Heart left ventricle (tissue), 16 donors: ENCODE data around the gene AXDND1. TPM values are rescaled to one million over a fixed set of nuclear protein-coding genes. Genes with fewer than 3 reads are reported as not detected.
"Not testable (repeated sequence)": the region's sequence is repeated elsewhere in the genome, so short reads cannot be mapped to it uniquely, and the experiment has no call there.

Source experiments
- ATAC-seq, 4 donors: fragments of 200-7000 bp; cut with Tn5 transposase; one replicate each; pipeline ENCODE4 v1.9.1; 2020 to 2022; ENCODE audit warnings: moderate library complexity in 4 of 4, mild to moderate bottlenecking in 3 of 4, moderate number of reproducible peaks in 1 of 4
- DNase-seq, 5 donors: peaks; one replicate each; pipeline ENCODE4 v3.0.0-alpha.2; 2020
- H3K27ac ChIP-seq, 12 donors: fragments of 200-600 bp; sonication (generic) in 4 of 12; one replicate each; pipeline versions ENCODE4 v1.5.0 to v1.8.0; 2016 to 2022; ENCODE audit warnings: mild to moderate bottlenecking in 2 of 12
- H3K27me3 ChIP-seq, 9 donors: fragments of 200-600 bp; sonication (generic) in 2 of 9; one replicate each; pipeline versions ENCODE4 v1.5.1 to v1.8.0; 2016 to 2022; ENCODE audit warnings: mild to moderate bottlenecking in 3 of 9
- H3K36me3 ChIP-seq, 9 donors: fragments of 200-600 bp; sonication (generic) in 2 of 9; one replicate each; pipeline versions ENCODE4 v1.5.0 to v1.8.0; 2018 to 2022; ENCODE audit warnings: mild to moderate bottlenecking in 2 of 9
- H3K4me1 ChIP-seq, 12 donors: fragments of 200-600 bp; sonication (generic) in 4 of 12; one replicate each; pipeline versions ENCODE4 v1.5.0 to v1.8.0; 2016 to 2022; ENCODE audit warnings: mild to moderate bottlenecking in 3 of 12
- H3K4me3 ChIP-seq, 12 donors: fragments of 200-600 bp; sonication (generic) in 4 of 12; one replicate each; pipeline versions ENCODE4 v1.5.0 to v1.8.0; 2017 to 2022; ENCODE audit warnings: mild to moderate bottlenecking in 9 of 12, moderate library complexity in 4 of 12
- H3K9me3 ChIP-seq, 12 donors: fragments of 200-600 bp; sonication (generic) in 4 of 12; one replicate each; pipeline versions ENCODE4 v1.5.0 to v1.8.0; 2016 to 2022; ENCODE audit warnings: mild to moderate bottlenecking in 1 of 12
- CTCF ChIP-seq, 12 donors: fragments of 200-600 bp; sonication (generic) in 4 of 12; IDR thresholded peaks; one replicate each; pipeline versions ENCODE4 v1.5.0 to v1.8.0; 2018 to 2022; ENCODE audit warnings: antibody characterized with exemption in 12 of 12, mild to moderate bottlenecking in 5 of 12
- POLR2A ChIP-seq, 2 donors: fragments of 450-650 bp; IDR thresholded peaks; one replicate each; pipeline ENCODE4 v1.6.1; 2017; ENCODE audit warnings: antibody characterized with exemption in 2 of 2, mild to moderate bottlenecking in 2 of 2, moderate library complexity in 2 of 2
- WGBS, 4 donors: extraction: QIAGEN DNeasy Blood & Tissue Kit in 2 of 4; methylation state at CpG; one replicate each; pipeline versions ENCODE4 v1.1.5 to v1.1.7; 2013 to 2018; 5-methylcytosine and 5-hydroxymethylcytosine counted together
- intact Hi-C, 10 donors: fragments of 100-400 bp; cut with DNase I; formaldehyde crosslinking; loops; one replicate each; pipeline versions ENCODE4 v1.11.1 to v1.14.2; 2022
- polyA plus RNA-seq, 2 donors: library from polyadenylated mRNA; stranded (reverse); fragments of 200-250 nt; gene quantifications; one replicate each; pipeline ENCODE4 v1.2.3, GENCODE V29; 2013
- total RNA-seq, 9 donors: library from RNA; depleted of rRNA in 2 of 9; stranded (reverse); fragments of >200 nt in 2 of 9; fragmentation: NEBNext Ultra II Directional in 3 of 9; extraction: Animal tissue kit (Norgen Biotek cat#: 25700) in 3 of 9; gene quantifications; one replicate each; pipeline versions ENCODE4 v1.1.0 to v1.2.4, GENCODE V29; 2016 to 2023
- donor health status: ischemic (EF 13 %, LVEDD 7.1; RV severe dilation, severe dysfunction).
- donor health status: healthy with polysubstance abuse.
- donor health status: DM: no; HTN: yes; CAD: no.
- donor health status: DM: no; HTN: no; CAD: no.
- donor health status: ischemic (EF 25% LVEDD 6.9; RV normal size, moderate dysfunction).
- donor health status: ischemic (EF 25% LVEDD 5.7; RV mildly dilated, moderate dysfunction).
- donor health status: healthy.
- donor health status: DM: yes; HTN: yes; CAD: no.
- donor health status: ischemic (EF 35%, LVEDD 5.7; RV mildly dilated, moderate dysfunction).
- donor health status: nonischemic (EF 11% LVEDD 7.7; RV severe dilation, severe dysfunction).
- donor health status: DM: yes; HTN: yes; CAD: no.
- donor health status: PGD.
- donor health status: ischemic (EF 29% LVEDD 5.4; RV normal size, mild dysfunction).
- donor health status: nonischemic (EF 23%, LVEDD 6.1; RV moderate dilation, normal function).

The AXDND1 gene
- total and polyA plus RNA-seq, 11 donors = 0.08 to 0.16 TPM; not detected in 9

GRCh38 chr1:179380299-179380698 lies 14.5 kb downstream of the AXDND1 start:
- ATAC-seq (no peak), DNase-seq (no peak)
- TF ChIP-seq CTCF (IDR thresholded peaks at IDR 0.05) = no peak
- TF ChIP-seq POLR2A (IDR thresholded peaks at IDR 0.05) = no peak
- no peaks in the 10 kb centered on the region for H3K4me1 ChIP-seq
- no peaks in the 10 kb centered on the region for H3K9me3 ChIP-seq
- H3K36me3 ChIP-seq = no peaks in the 10 kb centered on the region
- H3K27me3 ChIP-seq = no peaks in the 10 kb centered on the region
- no peak overlapping the region for H3K27ac ChIP-seq
- intact Hi-C loops = no loop called here
- no peak overlapping the region for H3K4me3 ChIP-seq

DNA sequence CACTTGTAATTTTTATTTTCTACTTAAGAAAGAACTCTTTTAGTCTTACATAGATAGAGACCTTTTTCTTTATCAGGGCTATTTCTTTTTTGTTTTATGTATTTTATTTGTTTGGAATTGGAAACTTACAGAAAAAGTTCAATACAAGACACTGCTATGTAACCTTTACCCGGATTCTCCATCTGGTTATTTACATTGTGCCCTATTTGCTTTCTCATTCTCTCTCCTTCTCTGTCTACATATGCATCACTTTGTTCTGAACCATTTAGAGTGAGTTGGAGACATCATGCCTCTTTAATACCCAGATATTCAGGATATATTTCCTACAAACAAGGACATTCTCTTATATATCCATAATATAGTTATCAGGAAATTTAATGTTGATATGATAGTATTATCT lies 18.3 kb downstream of the AXDND1 start:
- ATAC-seq = no peak
- no peak overlapping the region for H3K4me3 ChIP-seq
- no peaks in the 10 kb centered on the region for H3K9me3 ChIP-seq
- H3K4me1 ChIP-seq = no peaks in the 10 kb centered on the region
- intact Hi-C loops = no loop called here
- H3K27ac ChIP-seq = no peak overlapping the region
- DNase-seq = no peak
- no peaks in the 10 kb centered on the region for H3K36me3 ChIP-seq
- WGBS, 4 donors = 77 to 91% (median 85%) methylated on average over 1 of the region's 1 CpG
- no peaks in the 10 kb centered on the region for H3K27me3 ChIP-seq
- no peak for TF ChIP-seq CTCF (IDR thresholded peaks at IDR 0.05)
- no peak for TF ChIP-seq POLR2A (IDR thresholded peaks at IDR 0.05)

GRCh38 chr1:179385510-179385909 lies 19.7 kb downstream of the AXDND1 start:
- no peaks in the 10 kb centered on the region for H3K36me3 ChIP-seq
- intact Hi-C loops = no loop called here
- H3K27me3 ChIP-seq = no peaks in the 10 kb centered on the region
- H3K9me3 ChIP-seq = no peaks in the 10 kb centered on the region
- no peak for DNase-seq
- no peak overlapping the region for H3K27ac ChIP-seq
- TF ChIP-seq CTCF (IDR thresholded peaks at IDR 0.05) (no peak), POLR2A (IDR thresholded peaks at IDR 0.05) (no peak)
- ATAC-seq = no peak
- 72 to 90% (median 86%) methylated on average over 1 of the region's 1 CpG for WGBS, 4 donors
- no peaks in the 10 kb centered on the region for H3K4me1 ChIP-seq
- no peak overlapping the region for H3K4me3 ChIP-seq

- intact Hi-C loops = no loop called here
- DNase-seq (no peak), ATAC-seq (no peak)
- Histone ChIP-seq H3K4me1 (no peaks in the 10 kb centered on the region), H3K27me3 (no peaks in the 10 kb centered on the region), H3K27ac (no peak overlapping the region), H3K4me3 (no peak overlapping the region), H3K9me3 (peaks cover 0 to 30% (median 1%) of the 10 kb centered on the region in 12 donors), H3K36me3 (no peaks in the 10 kb centered on the region)
- no peak for TF ChIP-seq CTCF (IDR thresholded peaks at IDR 0.05)
- TF ChIP-seq POLR2A (IDR thresholded peaks at IDR 0.05) = no peak
- 90 to 97% (median 95%) methylated on average over 3 of the region's 3 CpGs for WGBS, 4 donors
Measured at GRCh38 chr1:179393721-179394120, 27.9 kb downstream of the AXDND1 start.

DNA sequence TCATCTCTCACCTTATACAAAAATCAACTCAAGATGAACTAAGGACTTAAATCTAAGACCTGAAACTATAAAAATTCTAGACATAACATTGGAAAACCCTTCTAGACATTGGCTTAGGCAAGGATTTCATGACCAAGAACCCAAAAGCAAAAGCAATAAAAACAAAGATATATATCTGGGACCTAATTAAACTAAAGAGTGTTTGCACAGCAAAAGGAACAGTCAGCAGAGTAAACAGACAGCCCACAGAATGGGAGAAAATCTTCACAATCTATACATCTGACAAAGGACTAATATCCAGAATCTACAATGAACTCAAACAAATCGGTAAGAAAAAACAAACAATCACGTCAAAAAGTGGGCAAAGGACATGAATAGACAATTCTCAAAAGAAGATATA lies 33.6 kb downstream of the AXDND1 start:
- WGBS, 4 donors = 87 to 95% (median 89%) methylated on average over 2 of the region's 2 CpGs

DNA sequence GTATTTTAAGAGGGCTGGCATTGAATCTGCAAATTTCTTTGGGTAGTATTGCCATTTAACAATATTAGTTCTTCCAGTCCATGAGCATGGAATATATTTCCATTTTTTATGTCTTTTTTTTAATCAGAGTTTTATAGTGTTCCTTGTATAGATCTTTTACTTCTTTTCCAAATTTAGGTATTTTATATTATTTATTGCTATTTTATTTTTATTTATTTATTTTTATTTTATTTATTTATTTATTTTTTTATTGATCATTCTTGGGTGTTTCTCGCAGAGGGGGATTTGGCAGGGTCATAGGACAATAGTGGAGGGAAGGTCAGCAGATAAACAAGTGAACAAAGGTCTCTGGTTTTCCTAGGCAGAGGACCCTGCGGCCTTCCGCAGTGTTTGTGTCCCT lies 52.0 kb downstream of the AXDND1 start:
- H3K4me3 ChIP-seq, intact Hi-C loops, ATAC-seq, H3K27ac ChIP-seq, DNase-seq, H3K9me3 ChIP-seq, H3K36me3 ChIP-seq, H3K4me1 ChIP-seq, H3K27me3 ChIP-seq: not testable (repeated sequence)
- WGBS, 4 donors = 29 to 100% (median 81%) methylated on average over 1 to 3 of the region's 3 CpGs

More for the DNA sequence above, 33.6 kb downstream of the AXDND1 start:
- H3K36me3 ChIP-seq, ATAC-seq, H3K4me1 ChIP-seq, H3K27me3 ChIP-seq, H3K4me3 ChIP-seq, DNase-seq, intact Hi-C loops, H3K27ac ChIP-seq: not testable (repeated sequence)
- H3K9me3 ChIP-seq = peaks cover 0 to 11% (median 0%) of the 10 kb centered on the region in 12 donors

GRCh38 chr1:179418706-179419105 lies 52.9 kb downstream of the AXDND1 start:
- intact Hi-C loops, H3K4me1 ChIP-seq, ATAC-seq, H3K27ac ChIP-seq, DNase-seq, H3K36me3 ChIP-seq, H3K4me3 ChIP-seq, H3K27me3 ChIP-seq, H3K9me3 ChIP-seq: not testable (repeated sequence)
- WGBS, 4 donors = 86 to 94% (median 90%) methylated on average over 11 to 32 of the region's 32 CpGs
